Testis (tissue), 2 donors: ENCODE measurements around the gene VWDE.

ENCODE experiments used
- CTCF ChIP-seq, 3 experiments: fragments of 450-650 bp in 2 of 3; fragments of 200-600 bp in 1 of 3; sonication (generic) in 1 of 3; IDR thresholded peaks; one replicate each; pipeline ENCODE4 v1.5.1; 2016 to 2019; ENCODE audit warnings: antibody characterized with exemption in 3 of 3, mild to moderate bottlenecking in 2 of 3, moderate library complexity in 1 of 3
- POLR2A ChIP-seq: fragments of 450-650 bp; IDR thresholded peaks from one replicate; pipeline ENCODE4 v1.6.1; 2017; ENCODE audit warnings: antibody characterized with exemption, mild to moderate bottlenecking, moderate library complexity

DNA sequence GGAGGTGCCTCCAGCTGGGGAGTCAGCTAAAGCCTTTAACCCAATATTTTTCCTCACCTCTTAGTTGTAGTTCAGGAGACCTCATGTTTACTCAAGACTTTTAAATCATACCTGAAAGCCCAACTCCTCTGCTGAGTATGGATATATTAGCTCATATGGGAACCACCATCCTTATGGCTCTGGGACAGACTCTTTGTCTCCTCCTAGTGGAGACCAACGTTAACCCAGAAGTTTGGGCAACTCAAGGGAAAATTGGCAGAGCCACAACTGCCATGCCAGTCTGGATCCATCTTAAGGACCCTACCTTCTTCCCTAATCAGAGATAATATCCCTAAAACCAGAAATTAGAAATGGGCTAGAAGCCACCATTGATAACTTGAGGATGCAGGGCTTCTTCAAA is 111.8 kb downstream of the VWDE start:
- no peak for TF ChIP-seq CTCF (IDR thresholded peaks at IDR 0.05)
- TF ChIP-seq POLR2A, result no peak
